ENCODE data around the gene HOXB1.

Gene HOXB1

GRCh38 chr17:48558057-48558830 lies 27.4 kb upstream of the HOXB1 start:
- Histone ChIP-seq H3K4me3 (ENCODE audit: low read length) (no peak overlapping the region), H3K27me3 (ENCODE audit: control insufficient read depth, insufficient read depth, low read length) (no peaks in the 10 kb centered on the region), H3K36me3 (ENCODE audit: insufficient read depth, low read length) (peaks cover 16% of the 10 kb centered on the region), H3K9ac (ENCODE audit: low read depth, low read length) (no peak overlapping the region), H3K4me2 (ENCODE audit: low read length) (no peak overlapping the region), H3K4me1 (ENCODE audit: control insufficient read depth, insufficient read depth, low read length) (peaks cover 44% of the 10 kb centered on the region), H3K9me3 (replicated peaks; ENCODE audit: low read length) (no peaks in the 10 kb centered on the region)

GRCh38 chr17:48556576-48557401 lies 26.0 kb upstream of the HOXB1 start:
- H3K36me3 ChIP-seq (ENCODE audit: insufficient read depth, low read length), result peaks cover 13% of the 10 kb centered on the region
- no peaks in the 10 kb centered on the region for H3K27me3 ChIP-seq (ENCODE audit: control insufficient read depth, insufficient read depth, low read length)
- H3K9me3 ChIP-seq (replicated peaks; ENCODE audit: low read length), result no peaks in the 10 kb centered on the region
- peak overlapping the region; percentile 93 for H3K4me2 ChIP-seq (ENCODE audit: low read length)
- peak overlapping the region; percentile 66 for H3K4me3 ChIP-seq (ENCODE audit: low read length)
- H3K4me1 ChIP-seq (ENCODE audit: control insufficient read depth, insufficient read depth, low read length), result peaks cover 50% of the 10 kb centered on the region
- peak overlapping the region; percentile 75 for H3K9ac ChIP-seq (ENCODE audit: low read depth, low read length)

- Histone ChIP-seq H3K9me3 (replicated peaks; ENCODE audit: low read length) (no peaks in the 10 kb centered on the region), H3K4me2 (ENCODE audit: low read length) (peak overlapping the region; percentile 93), H3K4me3 (ENCODE audit: low read length) (peak overlapping the region; percentile 66), H3K36me3 (ENCODE audit: insufficient read depth, low read length) (peaks cover 10% of the 10 kb centered on the region), H3K4me1 (ENCODE audit: control insufficient read depth, insufficient read depth, low read length) (peaks cover 50% of the 10 kb centered on the region), H3K27me3 (ENCODE audit: control insufficient read depth, insufficient read depth, low read length) (no peaks in the 10 kb centered on the region), H3K9ac (ENCODE audit: low read depth, low read length) (peak overlapping the region; percentile 75)
These were observed 25.4 kb upstream of the HOXB1 start for GRCh38 chr17:48556229-48556575.

GRCh38 chr17:48555258-48556228 lies 24.7 kb upstream of the HOXB1 start:
- peak overlapping the region; percentile 93 for H3K4me2 ChIP-seq (ENCODE audit: low read length)
- H3K36me3 ChIP-seq (ENCODE audit: insufficient read depth, low read length), result peaks cover 11% of the 10 kb centered on the region
- no peaks in the 10 kb centered on the region for H3K9me3 ChIP-seq (replicated peaks; ENCODE audit: low read length)
- peak overlapping the region; percentile 90 for H3K9ac ChIP-seq (ENCODE audit: low read depth, low read length)
- peak overlapping the region; percentile 66 for H3K4me3 ChIP-seq (ENCODE audit: low read length)
- H3K4me1 ChIP-seq (ENCODE audit: control insufficient read depth, insufficient read depth, low read length), result peaks cover 49% of the 10 kb centered on the region
- no peaks in the 10 kb centered on the region for H3K27me3 ChIP-seq (ENCODE audit: control insufficient read depth, insufficient read depth, low read length)

- H3K4me3 ChIP-seq (ENCODE audit: low read length), result peak overlapping the region; percentile 66
- no peaks in the 10 kb centered on the region for H3K27me3 ChIP-seq (ENCODE audit: control insufficient read depth, insufficient read depth, low read length)
- peak overlapping the region; percentile 93 for H3K4me2 ChIP-seq (ENCODE audit: low read length)
- peaks cover 20% of the 10 kb centered on the region for H3K36me3 ChIP-seq (ENCODE audit: insufficient read depth, low read length)
- H3K9me3 ChIP-seq (replicated peaks; ENCODE audit: low read length), result no peaks in the 10 kb centered on the region
- H3K4me1 ChIP-seq (ENCODE audit: control insufficient read depth, insufficient read depth, low read length), result peaks cover 47% of the 10 kb centered on the region
- H3K9ac ChIP-seq (ENCODE audit: low read depth, low read length), result peak overlapping the region; percentile 90
These were observed 23.8 kb upstream of the HOXB1 start for GRCh38 chr17:48554412-48555257.

- Histone ChIP-seq H3K4me3 (ENCODE audit: low read length) (peak overlapping the region; percentile 66), H3K27me3 (ENCODE audit: control insufficient read depth, insufficient read depth, low read length) (no peaks in the 10 kb centered on the region), H3K4me1 (ENCODE audit: control insufficient read depth, insufficient read depth, low read length) (peaks cover 49% of the 10 kb centered on the region), H3K36me3 (ENCODE audit: insufficient read depth, low read length) (peaks cover 16% of the 10 kb centered on the region), H3K9ac (ENCODE audit: low read depth, low read length) (peak overlapping the region; percentile 90), H3K9me3 (replicated peaks; ENCODE audit: low read length) (no peaks in the 10 kb centered on the region), H3K4me2 (ENCODE audit: low read length) (peak overlapping the region; percentile 93)
These were observed 23.0 kb upstream of the HOXB1 start for GRCh38 chr17:48553826-48554225.

GRCh38 chr17:48553190-48553547 lies 22.4 kb upstream of the HOXB1 start:
- Histone ChIP-seq H3K4me2 (ENCODE audit: low read length) (peak overlapping the region; percentile 93), H3K27me3 (ENCODE audit: control insufficient read depth, insufficient read depth, low read length) (no peaks in the 10 kb centered on the region), H3K4me1 (ENCODE audit: control insufficient read depth, insufficient read depth, low read length) (peaks cover 54% of the 10 kb centered on the region), H3K36me3 (ENCODE audit: insufficient read depth, low read length) (peaks cover 16% of the 10 kb centered on the region), H3K9me3 (replicated peaks; ENCODE audit: low read length) (no peaks in the 10 kb centered on the region), H3K9ac (ENCODE audit: low read depth, low read length) (peak overlapping the region; percentile 90), H3K4me3 (ENCODE audit: low read length) (peak overlapping the region; percentile 35)

GRCh38 chr17:48552466-48553189 lies 21.8 kb upstream of the HOXB1 start:
- Histone ChIP-seq H3K9ac (ENCODE audit: low read depth, low read length) (peak overlapping the region; percentile 90), H3K4me2 (ENCODE audit: low read length) (peak overlapping the region; percentile 93), H3K27me3 (ENCODE audit: control insufficient read depth, insufficient read depth, low read length) (no peaks in the 10 kb centered on the region), H3K9me3 (replicated peaks; ENCODE audit: low read length) (no peaks in the 10 kb centered on the region), H3K36me3 (ENCODE audit: insufficient read depth, low read length) (peaks cover 16% of the 10 kb centered on the region), H3K4me1 (ENCODE audit: control insufficient read depth, insufficient read depth, low read length) (peaks cover 59% of the 10 kb centered on the region), H3K4me3 (ENCODE audit: low read length) (peak overlapping the region; percentile 35)

GRCh38 chr17:48551596-48552465 lies 21.0 kb upstream of the HOXB1 start:
- Histone ChIP-seq H3K4me3 (ENCODE audit: low read length) (no peak overlapping the region), H3K9ac (ENCODE audit: low read depth, low read length) (no peak overlapping the region), H3K4me2 (ENCODE audit: low read length) (no peak overlapping the region), H3K9me3 (replicated peaks; ENCODE audit: low read length) (no peaks in the 10 kb centered on the region), H3K36me3 (ENCODE audit: insufficient read depth, low read length) (peaks cover 16% of the 10 kb centered on the region), H3K27me3 (ENCODE audit: control insufficient read depth, insufficient read depth, low read length) (no peaks in the 10 kb centered on the region), H3K4me1 (ENCODE audit: control insufficient read depth, insufficient read depth, low read length) (peaks cover 59% of the 10 kb centered on the region)
